Measurements from ENCODE around the gene RFX2.

GRCh38 chr19:6018786-6019185 is 91.5 kb downstream of the RFX2 start:
- TF ChIP-seq CTCF (IDR thresholded peaks at IDR 0.05), result no peak
- no peak for TF ChIP-seq POLR2A (IDR thresholded peaks at IDR 0.05)
- no peak for TF ChIP-seq EP300 (IDR thresholded peaks at IDR 0.05)
